ENCODE data around the gene LRRC25. TPM values are rescaled to one million over a fixed set of nuclear protein-coding genes. Genes with fewer than 3 reads are reported as not detected.

The LRRC25 gene
- total RNA-seq, 1 experiment from 2014 or later = not detected

- Histone ChIP-seq H3K18ac (ENCODE audit: insufficient read length, low read depth, low read length) (no peak overlapping the region), H2BK12ac (ENCODE audit: insufficient read length, low read depth, low read length) (no peak overlapping the region), H4K91ac (ENCODE audit: insufficient read length, low read depth, low read length) (no peak overlapping the region), H2BK120ac (ENCODE audit: low read depth, low read length, poor library complexity, severe bottlenecking) (no peak overlapping the region), H3K79me2 (ENCODE audit: insufficient read depth, low read length) (no peaks in the 10 kb centered on the region), H3K9me3 (ENCODE audit: control insufficient read depth, low read depth, low read length) (no peaks in the 10 kb centered on the region), H2AK5ac (ENCODE audit: insufficient read length, low read length) (no peak overlapping the region), H2AFZ (ENCODE audit: low read length) (no peak overlapping the region), H3K9ac (ENCODE audit: extremely low read depth, insufficient read length, low read length) (no peak overlapping the region), H4K8ac (replicated peaks; ENCODE audit: insufficient read length, low read depth, low read length) (no peak overlapping the region), H2BK20ac (ENCODE audit: low read depth, low read length, poor library complexity, severe bottlenecking) (no peak overlapping the region), H3T11ph (ENCODE audit: low read length) (no peak overlapping the region), H3K4me2 (ENCODE audit: insufficient read depth, insufficient read length, low read length) (peak overlapping the region; percentile 20), H2BK5ac (ENCODE audit: insufficient read length, low read length) (no peak overlapping the region), H2BK15ac (ENCODE audit: low read depth, low read length) (no peak overlapping the region), H4K5ac (ENCODE audit: insufficient read length, low read depth, low read length) (no peak overlapping the region), H3K4me1 (ENCODE audit: insufficient read depth, low read length) (peaks cover 4% of the 10 kb centered on the region; the same call in 1 of the 2 replicates), H3K56ac (ENCODE audit: insufficient read length, low read depth, low read length) (no peak overlapping the region), H3K23ac (ENCODE audit: insufficient read length, low read depth, low read length) (no peak overlapping the region), H3K14ac (ENCODE audit: insufficient read depth, low read length) (no peak overlapping the region; the same call in 1 of the 2 replicates), H3K23me2 (ENCODE audit: insufficient read length, low read depth, low read length, poor library complexity, severe bottlenecking) (peaks cover 5% of the 10 kb centered on the region), H4K20me1 (ENCODE audit: control insufficient read depth, insufficient read depth, insufficient read length) (no peaks in the 10 kb centered on the region), H3K27me3 (ENCODE audit: insufficient read depth, low read length) (no peaks in the 10 kb centered on the region), H3K79me1 (ENCODE audit: insufficient read depth, low read depth, low read length, poor library complexity, severe bottlenecking) (no peaks in the 10 kb centered on the region), H3K27ac (ENCODE audit: insufficient read length, low read depth, low read length) (no peak overlapping the region), H3K4ac (ENCODE audit: low read depth, low read length) (no peak overlapping the region)
- no peak for DNase-seq
- Mint-ChIP-seq H3K4me1 (peaks cover 33 to 38% of the 10 kb centered on the region in 2 experiments), H3K9me3 (no peaks in the 10 kb centered on the region), H3K27ac (no peak overlapping the region), H3K36me3 (ENCODE audit: insufficient read depth in 1 of 3, low read depth in 3 of 3) (no peaks in the 10 kb centered on the region), H3K27me3 (ENCODE audit: low read depth) (peaks cover 5% of the 10 kb centered on the region; the same call in 1 of the 2 replicates), H3K4me3 (peak overlapping the region in 1 of 2 experiments; percentile 34; a peak in 3 of 5 replicates)
- no CpG with 5 or more reads among the region's 17 CpGs for WGBS (ENCODE audit: extremely low coverage, insufficient read length, low lambda C conversion rate)
- no peak for TF ChIP-seq CTCF (conservative IDR thresholded peaks at IDR 0.05)
These were observed 30.9 kb upstream of the LRRC25 start for GRCh38 chr19:18428173-18428786.
